ENCODE results near the gene LENEP.

The LENEP gene

GRCh38 chr1:155000726-155001424 is 7.5 kb downstream of the LENEP start:
- peak; percentile 56 for DNase-seq

- DNase-seq, result no peak
Measured at GRCh38 chr1:155001425-155001674, 8.0 kb downstream of the LENEP start.

- peak; percentile 98 for DNase-seq
Measured at GRCh38 chr1:155001675-155002463, 8.5 kb downstream of the LENEP start.

- no peak for DNase-seq
Measured at GRCh38 chr1:155002464-155003226, 9.3 kb downstream of the LENEP start, which contains the start of gene ZBTB7B. TSS of gene ZBTB7B (plus strand) at chr1:155002802. CDS start at chr1:155014661, 11,859 bp downstream.

GRCh38 chr1:155003227-155003765 is 9.9 kb downstream of the LENEP start:
- no peak for DNase-seq

- DNase-seq, result peak; percentile 21
Measured at GRCh38 chr1:155003766-155004351, 10.5 kb downstream of the LENEP start.

- DNase-seq, result no peak
Measured at GRCh38 chr1:155004352-155005075, 11.1 kb downstream of the LENEP start.

GRCh38 chr1:155005076-155006011 is 12.0 kb downstream of the LENEP start:
- DNase-seq, result no peak

GRCh38 chr1:155006601-155007101 is 13.3 kb downstream of the LENEP start:
- no peak for DNase-seq

GRCh38 chr1:155007251-155007828 is 14.0 kb downstream of the LENEP start:
- DNase-seq, result no peak

- no peak for DNase-seq
Measured at GRCh38 chr1:155008015-155008941, 14.9 kb downstream of the LENEP start.

GRCh38 chr1:155009221-155009711 is 15.9 kb downstream of the LENEP start:
- no peak for DNase-seq

- no peak for DNase-seq
Measured at GRCh38 chr1:155009742-155010141, 16.4 kb downstream of the LENEP start.

- DNase-seq, result no peak
Measured at GRCh38 chr1:155010211-155010918, 17.0 kb downstream of the LENEP start.

- no peak for DNase-seq
Measured at GRCh38 chr1:155011004-155011416, 17.6 kb downstream of the LENEP start.

GRCh38 chr1:155011437-155012025 is 18.1 kb downstream of the LENEP start:
- no peak for DNase-seq

- no peak for DNase-seq
Measured at GRCh38 chr1:155012026-155012546, 18.7 kb downstream of the LENEP start.
